Fibroblast of skin of left biceps (primary cell): ENCODE measurements around the gene PRKCE.
A peak's percentile ranks its signal among the peaks of the same experiment; 100 is the strongest.
"Not testable (repeated sequence)": the region's sequence is repeated elsewhere in the genome, so short reads cannot be mapped to it uniquely, and the experiment has no call there.

Experiments used
- DNase-seq, 2 experiments: peaks; one replicate each; pipeline ENCODE4 v3.0.0-alpha.2; 2013; ENCODE audit warnings: low read depth in 2 of 2

The PRKCE gene

DNA sequence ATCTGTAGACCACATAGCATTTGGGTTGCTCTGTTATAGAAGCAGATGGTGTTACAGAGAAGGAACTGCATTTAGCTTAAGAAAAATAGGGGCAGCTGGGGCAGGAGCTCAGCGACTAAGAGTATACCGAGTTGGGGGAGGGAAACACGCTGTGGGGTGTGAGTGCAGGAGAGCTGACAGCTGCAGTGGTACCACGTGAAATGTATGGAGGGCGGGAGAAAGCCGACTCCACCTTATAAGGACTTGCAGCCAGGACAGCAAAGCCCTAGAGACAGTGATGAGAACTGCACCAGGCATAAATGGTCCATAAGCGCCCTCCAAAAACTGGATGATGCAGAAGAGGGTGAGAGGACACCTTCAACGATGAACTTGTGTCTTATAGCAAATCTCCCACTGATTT lies 237.6 kb downstream of the PRKCE start:
- DNase-seq = no peak

DNA sequence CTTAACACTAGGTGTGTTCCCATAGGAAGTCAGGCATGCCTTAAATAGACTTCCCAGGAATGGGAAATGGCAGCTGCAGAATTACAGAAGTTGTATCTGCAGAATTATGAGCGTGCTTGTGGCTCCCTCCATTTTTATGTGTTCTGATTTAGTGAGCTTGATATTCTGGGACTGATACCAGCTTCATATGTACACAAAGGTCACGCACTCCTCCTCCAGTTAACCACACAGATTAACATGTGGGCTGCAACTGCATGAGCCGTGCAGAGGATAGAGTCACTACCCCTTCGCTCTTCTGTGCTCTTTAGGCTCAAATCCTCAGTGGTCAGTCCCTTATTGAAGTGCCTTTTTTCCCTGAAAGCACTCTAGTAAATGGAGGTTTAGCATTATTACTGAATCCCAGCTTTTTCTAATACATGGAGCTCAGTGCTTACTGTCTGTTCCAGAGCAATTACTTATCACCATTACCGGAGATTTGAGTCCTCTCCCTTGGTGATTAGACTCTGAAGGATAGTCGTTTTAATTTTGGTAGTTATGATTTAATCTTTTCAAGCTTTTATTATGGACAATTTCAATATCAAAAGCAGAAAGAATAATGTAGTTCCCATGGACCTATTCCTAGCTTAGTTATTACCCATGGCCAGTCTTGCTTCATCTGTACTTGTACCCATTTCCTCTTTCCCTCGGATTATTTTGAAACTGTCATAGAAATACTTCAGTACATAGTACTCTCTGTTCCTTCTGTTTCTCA lies 238.3 kb downstream of the PRKCE start:
- DNase-seq = no peak

- DNase-seq = not testable (repeated sequence)
Measured at GRCh38 chr2:45890371-45890646, 238.8 kb downstream of the PRKCE start.

- no peak for DNase-seq
Measured at GRCh38 chr2:45890819-45891218, 239.3 kb downstream of the PRKCE start.

GRCh38 chr2:45891719-45892424 lies 240.4 kb downstream of the PRKCE start:
- no peak for DNase-seq

- DNase-seq = peak; percentile 33 to 40
Measured at GRCh38 chr2:45892425-45892745, 240.9 kb downstream of the PRKCE start.

- DNase-seq = peak; percentile 54 to 60
Measured at GRCh38 chr2:45892757-45893156, 241.3 kb downstream of the PRKCE start.

DNA sequence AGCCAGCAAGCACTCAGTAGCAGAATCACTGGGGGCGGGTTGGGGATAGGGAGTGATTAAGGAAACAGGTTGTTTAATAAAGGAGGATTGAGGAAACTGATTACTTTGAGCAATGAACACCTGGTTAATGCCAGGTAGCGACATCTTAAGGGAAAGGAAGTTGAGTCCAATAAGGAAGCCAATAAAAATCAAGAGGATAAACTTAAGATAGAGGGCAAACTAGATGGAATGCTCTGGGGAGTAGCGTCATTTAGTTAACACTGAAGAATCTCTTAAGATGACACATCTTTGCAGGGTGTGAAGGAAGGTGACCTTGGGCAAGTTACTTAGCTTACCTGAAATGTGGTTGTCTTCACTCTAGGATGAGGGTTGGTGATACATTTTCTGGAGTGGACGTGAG lies 242.7 kb downstream of the PRKCE start:
- DNase-seq = no peak

DNA sequence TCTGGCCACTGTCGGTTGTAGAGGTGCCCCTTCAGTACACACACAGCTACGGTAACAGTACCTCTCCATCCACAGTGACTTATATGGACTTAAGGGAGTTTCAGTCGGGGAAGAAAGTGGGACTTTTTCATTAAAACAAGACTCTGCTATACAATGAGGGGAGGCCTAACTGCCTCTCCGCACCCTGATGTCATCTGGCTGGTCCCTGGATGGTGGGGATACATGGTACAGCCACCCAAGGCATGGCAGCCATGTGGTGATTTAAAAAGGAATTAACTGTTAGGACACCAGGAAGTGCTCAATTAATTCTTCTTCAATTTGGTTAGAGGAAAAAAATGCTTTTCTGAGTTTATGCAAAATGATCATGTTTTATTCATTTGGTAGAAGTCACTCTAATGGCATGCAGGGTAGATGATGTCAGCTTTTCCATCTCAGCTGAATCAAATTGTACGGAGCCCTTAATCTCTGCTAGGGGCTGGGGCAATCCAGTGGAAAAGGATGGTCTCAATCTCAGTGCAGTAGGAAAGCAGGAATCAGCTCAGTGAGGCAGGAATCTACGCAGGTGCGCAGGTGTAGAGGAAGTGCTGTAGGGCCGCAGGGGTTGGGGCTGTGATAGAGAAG lies 243.9 kb downstream of the PRKCE start:
- peak; percentile 62 to 64 for DNase-seq

DNA sequence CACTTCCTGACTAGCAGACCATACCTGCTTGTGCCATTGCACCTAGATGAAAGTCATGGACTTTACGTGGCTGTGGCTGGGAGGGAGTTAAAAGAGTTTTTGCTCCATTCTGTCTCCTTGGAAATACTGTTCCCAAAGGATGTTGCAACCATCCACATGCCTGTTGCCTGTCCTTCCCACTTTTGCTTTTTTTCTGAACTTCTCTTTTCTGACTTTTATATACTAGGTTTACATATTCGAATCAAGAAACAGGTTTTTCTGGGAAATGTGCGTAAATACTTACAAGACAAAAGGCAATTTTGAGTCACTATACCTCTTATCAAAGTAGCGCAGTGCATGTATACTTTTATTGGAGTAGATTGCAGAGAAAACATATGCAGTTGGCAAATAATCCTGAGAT lies 244.8 kb downstream of the PRKCE start:
- no peak for DNase-seq

GRCh38 chr2:45897842-45898241 lies 246.4 kb downstream of the PRKCE start:
- DNase-seq = no peak

- no peak for DNase-seq
Measured at GRCh38 chr2:45898819-45899218, 247.3 kb downstream of the PRKCE start.

DNA sequence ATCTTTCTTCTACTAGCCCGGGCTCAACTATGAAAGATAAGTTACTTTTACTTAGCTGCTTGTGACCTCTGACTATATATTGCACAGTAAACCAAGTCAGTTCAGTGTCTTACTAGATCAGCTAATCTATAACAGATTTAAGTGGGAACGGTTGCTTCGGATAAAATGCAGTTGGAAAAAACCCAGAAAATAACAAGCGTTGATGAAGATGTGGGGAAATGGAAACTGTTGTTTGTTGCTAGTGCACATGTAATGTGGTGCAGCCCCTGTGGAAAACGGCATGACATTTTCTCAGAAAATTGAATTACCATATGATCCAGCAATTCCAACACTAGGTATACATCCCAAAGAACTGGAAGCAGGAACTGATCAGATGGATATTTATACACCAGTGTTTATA lies 248.5 kb downstream of the PRKCE start:
- no peak for DNase-seq

GRCh38 chr2:45901468-45902032 lies 250.1 kb downstream of the PRKCE start:
- no peak for DNase-seq

DNA sequence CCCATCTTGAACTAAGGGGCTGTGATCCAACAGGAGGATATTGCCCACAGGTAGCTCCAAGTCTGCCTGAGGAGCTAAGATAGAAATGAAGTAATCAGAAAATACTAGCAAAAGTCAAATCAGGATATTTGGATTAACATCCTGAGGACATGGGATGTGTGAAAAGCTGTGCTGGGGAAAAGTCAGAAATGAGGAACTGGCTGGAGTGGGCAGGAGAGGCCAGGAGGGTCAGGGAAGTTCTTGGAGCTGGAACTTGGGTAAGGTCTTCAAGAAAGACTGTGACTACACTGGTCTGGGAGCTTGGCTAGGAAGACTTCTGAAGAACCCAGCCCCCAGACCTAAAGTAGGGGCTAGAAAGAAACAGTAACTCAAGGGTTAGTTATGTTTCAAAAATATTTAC lies 250.9 kb downstream of the PRKCE start:
- DNase-seq = no peak

GRCh38 chr2:45902781-45903375 lies 251.4 kb downstream of the PRKCE start:
- no peak for DNase-seq

DNA sequence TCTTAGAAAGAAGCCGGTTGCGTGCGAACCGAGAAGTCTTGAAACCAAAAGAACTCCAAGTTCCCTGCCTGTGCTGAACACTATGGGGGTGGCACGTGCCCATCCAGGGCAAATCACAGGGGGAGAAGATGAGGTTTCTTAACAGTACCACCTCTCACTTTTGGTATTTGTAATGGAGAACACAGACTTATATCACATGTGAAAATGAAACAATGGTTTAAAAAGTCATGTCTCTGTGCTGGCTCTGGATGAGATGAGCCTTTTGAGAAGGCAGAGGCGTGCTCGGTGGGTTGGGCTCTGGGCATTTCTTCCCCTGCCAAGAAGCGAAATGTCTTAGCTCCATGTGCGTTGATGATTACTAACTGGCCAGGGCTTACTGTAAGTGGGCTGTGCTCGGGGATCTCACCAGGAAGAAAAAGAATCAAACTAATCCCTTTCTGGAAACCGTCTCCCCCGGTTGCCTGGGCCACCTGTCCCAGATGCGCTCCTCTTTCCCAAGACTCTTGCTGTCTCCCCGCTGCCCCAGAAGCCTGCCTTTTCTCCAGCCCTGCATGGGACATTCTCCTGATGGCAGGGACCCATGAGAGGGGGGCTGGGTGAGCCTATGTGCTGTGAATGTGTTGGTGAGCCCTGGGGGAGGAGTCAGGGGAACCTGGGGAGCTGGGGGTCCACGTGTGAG lies 252.9 kb downstream of the PRKCE start:
- no peak for DNase-seq

DNA sequence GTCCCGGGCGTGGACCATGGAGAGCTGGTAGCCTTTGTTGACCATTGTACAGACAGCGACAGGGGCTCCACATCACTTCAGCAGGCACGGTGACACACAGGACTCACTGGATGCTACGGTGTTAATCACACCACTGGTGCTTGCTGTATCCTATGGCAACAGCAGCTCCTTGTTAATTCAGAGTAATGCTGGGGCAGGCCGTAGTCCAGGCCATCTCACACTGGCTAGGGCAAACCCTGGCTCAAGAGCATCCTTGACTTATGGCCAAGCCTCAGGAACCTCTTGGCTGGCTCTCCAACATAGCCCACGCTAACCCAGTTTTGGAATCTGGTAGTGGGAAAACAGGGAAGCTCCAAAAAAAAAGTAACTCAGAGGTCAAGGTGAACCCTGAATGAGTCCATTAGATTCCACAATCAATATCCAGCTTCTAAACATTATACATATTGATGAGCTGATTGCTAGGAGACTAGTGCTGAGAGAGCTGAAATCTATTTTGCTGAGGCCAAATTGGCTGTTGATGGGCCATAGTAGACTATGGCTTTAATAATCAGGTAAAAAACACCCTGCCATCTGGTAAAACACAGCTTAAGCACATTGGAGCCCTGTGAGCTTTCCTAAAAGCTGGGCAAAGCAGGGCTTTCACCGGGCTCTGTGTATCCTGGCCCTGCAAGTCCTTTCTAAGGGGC lies 253.6 kb downstream of the PRKCE start:
- DNase-seq = no peak

DNA sequence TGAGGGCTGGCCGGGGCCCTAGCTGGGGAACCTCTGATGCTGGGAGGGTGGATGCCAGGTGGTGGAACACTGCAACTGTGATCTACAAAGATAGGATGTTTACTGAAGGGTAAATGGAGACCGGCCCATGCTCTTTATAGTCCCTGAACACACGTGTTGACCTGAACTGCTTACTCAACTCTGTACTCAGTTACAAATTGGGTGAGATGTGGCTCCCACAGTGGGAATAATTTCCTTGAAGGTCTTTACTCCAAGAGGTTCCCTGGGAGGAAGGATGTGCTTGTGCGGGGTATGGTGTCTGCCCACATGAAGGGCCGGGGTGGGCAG lies 254.1 kb downstream of the PRKCE start:
- DNase-seq = no peak

GRCh38 chr2:45907592-45907991 lies 256.1 kb downstream of the PRKCE start:
- DNase-seq = no peak

- DNase-seq = no peak
Measured at GRCh38 chr2:45908316-45909170, 257.1 kb downstream of the PRKCE start.
